Measurements from ENCODE around the gene BBIP1. TPM values are rescaled to one million over a fixed set of nuclear protein-coding genes. Genes with fewer than 3 reads are reported as not detected.

The BBIP1 gene
- total and polyA plus RNA-seq, 9 of the 15 experiments (the other 6 are each of a cell fraction or from before 2014, with no cell fraction given) = 5.2 to 31.0 (median 19.4) TPM

GRCh38 chr10:110912374-110912773 is 6.6 kb downstream of the BBIP1 start:
- Histone ChIP-seq H3K9me3 (replicated peaks; ENCODE audit: control insufficient read depth, insufficient read depth, low read depth, low read length) (no peaks in the 10 kb centered on the region), H3K36me3 (ENCODE audit: control insufficient read depth, insufficient read depth, low read length) (no peaks in the 10 kb centered on the region), H3K4me1 (replicated peaks in 1 of 2; ENCODE audit: control insufficient read depth in 2 of 2, insufficient read depth in 2 of 2, low read length in 2 of 2) (peaks cover 0 to 10% of the 10 kb centered on the region in 2 experiments; a peak in 2 of 5 replicates), H4K20me1 (replicated peaks; ENCODE audit: control insufficient read depth, insufficient read depth, low read length) (no peaks in the 10 kb centered on the region), H3K4me2 (ENCODE audit: insufficient read depth, low read length) (no peak overlapping the region), H3K27me3 (ENCODE audit: control insufficient read depth in 2 of 2, insufficient read depth in 2 of 2, low read length in 2 of 2) (no peaks in the 10 kb centered on the region), H3K27ac (ENCODE audit: extremely low read depth, low read depth, low read length) (no peak overlapping the region), H3K79me2 (ENCODE audit: control insufficient read depth, insufficient read depth, low read length) (no peaks in the 10 kb centered on the region; the same call in 2 of the 3 replicates), H3K4me3 (no peak overlapping the region), H3K9me1 (ENCODE audit: control insufficient read depth, insufficient read depth, low read length) (no peaks in the 10 kb centered on the region), H3K9ac (ENCODE audit: insufficient read depth in 1 of 2, low read depth in 2 of 2, low read length in 2 of 2) (no peak overlapping the region), H2AFZ (ENCODE audit: low read depth, low read length) (no peak overlapping the region)
- BruUV-seq (replicated peaks) = no TSS peak
- intact Hi-C loops (cut with micrococcal nuclease) = no loop called here
- in situ Hi-C loops (cut with MboI) = no loop called here
- 42% methylated on average over 3 of the region's 3 CpGs for WGBS (ENCODE audit: insufficient coverage, low coverage, missing lambda C conversion rate)
- ChIA-PET CTCF (ENCODE audit: low intra/inter-chr PET ratio) (no interaction called here), POLR2A (interaction anchor here (1.1 kb wide), 1 partner anchor 10 kb away, joined by 3 read pairs; no protein-coding TSS in a partner anchor)
- DNase-seq (ENCODE audit: extremely low read depth in 1 of 4, low spot score in 3 of 4) = no peak
- ATAC-seq = no peak; the same call in 2 of the 3 replicates
- no peak for FAIRE-seq
- TF ChIP-seq PHB2 (IDR thresholded peaks at IDR 0.05; ENCODE audit: low read depth) = no peak
- TF ChIP-seq ZNF175 (CRISPR knock-in tag; IDR thresholded peaks at IDR 0.05; ENCODE audit: low read depth) = no peak
- TF ChIP-seq NFXL1 (CRISPR knock-in tag; IDR thresholded peaks at IDR 0.05) = no peak
- no peak for TF ChIP-seq XRCC3 (IDR thresholded peaks at IDR 0.05)
- TF ChIP-seq BRF2 (IDR thresholded peaks at IDR 0.05; ENCODE audit: borderline replicate concordance, insufficient read depth, insufficient read length) = no peak
- no peak for TF ChIP-seq MXD1 (CRISPR knock-in tag; IDR thresholded peaks at IDR 0.05; ENCODE audit: borderline replicate concordance, poor library complexity, severe bottlenecking)
- TF ChIP-seq EZH2 (IDR thresholded peaks at IDR 0.05; ENCODE audit: borderline replicate concordance, low read depth, low read length) = no peak
- TF ChIP-seq KLF16 (IDR thresholded peaks at IDR 0.05) = no peak
- no peak for TF ChIP-seq PHB (CRISPR knock-in tag; IDR thresholded peaks at IDR 0.05)
- no peak for TF ChIP-seq CHAMP1 (IDR thresholded peaks at IDR 0.05)
- TF ChIP-seq STAT6 (CRISPR knock-in tag; IDR thresholded peaks at IDR 0.05) = no peak
- no peak for TF ChIP-seq SAFB2 (IDR thresholded peaks at IDR 0.05; ENCODE audit: borderline replicate concordance, low read depth, low read length, severe bottlenecking)
- no peak for TF ChIP-seq ZNF444 (CRISPR knock-in tag; IDR thresholded peaks at IDR 0.05)
- no peak for TF ChIP-seq DEAF1 (CRISPR knock-in tag; IDR thresholded peaks at IDR 0.05)
- no peak for TF ChIP-seq MEIS2 (IDR thresholded peaks at IDR 0.05; ENCODE audit: partially characterized antibody)

Measured in K562 (cell line).